GM18951 (cell line): Measurements from ENCODE around the gene FOXI3.

Source experiments
- POLR2A ChIP-seq: IDR thresholded peaks from 4 replicates; pipeline ENCODE4 v1.6.1; 2011; ENCODE audit warnings: mild to moderate bottlenecking; ENCODE audit not compliant: insufficient read length, insufficient read depth; ENCODE audit errors: extremely low read depth
- in situ Hi-C: fragments of 300-500 bp; cut with MboI; formaldehyde crosslinking; loops from one replicate; pipeline ENCODE4 v1.12.0; 2022; ENCODE audit warnings: low sequenced_read_pairs, mixed read lengths, inconsistent platforms; ENCODE audit not compliant: unreplicated experiment

FOXI3 gene

GRCh38 chr2:88400037-88400767 lies 52.3 kb downstream of the FOXI3 start:
- TF ChIP-seq POLR2A, result no peak
- in situ Hi-C loops, result no loop called here

GRCh38 chr2:88398180-88398579 lies 54.3 kb downstream of the FOXI3 start:
- TF ChIP-seq POLR2A, result no peak

More at GRCh38 chr2:88398180-88398579, 54.3 kb downstream of the FOXI3 start:
- in situ Hi-C loops, result no loop called here
